Bone marrow (tissue), 2 donors: ENCODE data around the gene MAP2.

ENCODE experiments used
- DNase-seq, 2 donors: peaks; one replicate each; lab custom pipeline; 2025; lab: John Stamatoyannopoulos, UW

Gene MAP2

DNA sequence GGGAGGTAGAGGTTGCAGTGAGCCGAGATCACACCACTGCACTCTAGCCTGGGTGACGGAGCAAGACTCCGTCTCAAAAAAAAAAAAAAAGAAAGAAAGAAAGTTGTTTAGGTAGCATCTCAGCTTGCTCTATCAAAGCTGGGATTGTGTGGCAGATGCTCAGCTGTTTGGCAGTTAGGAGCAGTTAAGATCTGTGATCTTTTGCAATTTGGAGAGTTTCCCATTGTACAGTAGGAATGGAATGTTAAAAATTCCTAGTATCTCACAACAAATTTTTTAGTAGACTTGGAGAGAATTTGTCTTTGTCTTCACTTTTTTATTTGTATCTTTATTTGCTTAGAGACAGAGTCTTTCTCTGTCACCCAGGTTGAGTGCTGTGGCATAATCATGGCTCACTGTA lies 224.9 kb downstream of the MAP2 start:
- no peak for DNase-seq

DNA sequence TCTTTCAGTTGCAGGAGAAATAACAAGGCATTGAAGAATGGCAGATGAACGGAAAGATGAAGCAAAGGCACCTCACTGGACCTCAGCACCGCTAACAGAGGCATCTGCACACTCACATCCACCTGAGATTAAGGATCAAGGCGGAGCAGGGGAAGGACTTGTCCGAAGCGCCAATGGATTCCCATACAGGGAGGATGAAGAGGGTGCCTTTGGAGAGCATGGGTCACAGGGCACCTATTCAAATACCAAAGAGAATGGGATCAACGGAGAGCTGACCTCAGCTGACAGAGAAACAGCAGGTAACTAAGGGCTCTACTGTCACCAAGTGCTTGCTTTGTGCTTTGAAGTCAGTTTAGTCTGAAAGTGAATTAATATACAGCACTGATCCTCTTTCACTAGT lies 229.3 kb downstream of the MAP2 start:
- DNase-seq: no peak

DNA sequence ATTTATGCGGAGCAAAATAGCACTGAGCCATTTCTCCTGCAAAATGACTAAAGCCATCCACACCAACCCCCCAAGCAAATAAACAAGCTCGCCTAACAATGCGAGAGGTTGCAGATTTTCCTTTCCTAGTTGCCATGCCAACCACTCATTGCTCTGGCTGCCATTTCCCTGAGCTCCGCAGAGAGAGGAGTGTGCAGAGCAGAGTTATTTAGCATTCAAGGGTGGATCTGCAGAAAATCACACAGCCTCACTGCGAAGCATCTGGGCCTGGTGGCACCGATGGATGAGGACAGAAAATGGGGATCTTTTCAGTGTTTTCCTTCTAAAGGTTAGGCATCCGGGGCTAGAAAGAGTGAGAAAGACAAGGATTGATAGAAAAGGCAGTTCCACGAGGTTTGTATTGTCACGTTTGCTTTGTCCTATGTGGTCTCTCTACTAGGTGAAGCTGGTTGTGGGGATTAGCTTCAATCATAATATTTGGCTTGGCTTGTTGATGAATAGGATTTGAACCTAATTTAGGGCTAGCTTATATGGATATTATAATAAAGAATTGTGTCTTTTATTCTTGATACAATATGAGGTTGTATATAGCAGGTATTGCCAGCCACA lies 237.5 kb downstream of the MAP2 start:
- no peak for DNase-seq

DNA sequence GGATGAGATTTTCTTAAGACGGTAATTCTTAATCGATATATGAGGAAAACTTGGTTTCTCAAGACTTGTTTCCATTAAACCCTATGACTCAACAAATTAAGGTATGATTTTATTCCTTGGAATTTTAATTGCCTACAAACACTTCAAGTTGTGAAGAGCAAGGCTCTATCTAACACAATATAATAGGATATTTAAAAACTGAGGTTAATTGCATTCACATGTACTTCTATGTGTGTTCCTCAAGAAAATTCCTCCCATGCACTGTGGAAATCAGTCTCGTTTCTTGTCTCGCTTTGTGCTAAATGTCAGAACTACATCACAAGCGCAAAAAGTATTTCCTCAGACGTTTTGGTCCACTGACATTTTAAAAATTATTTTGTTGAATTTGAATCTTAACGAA lies 238.2 kb downstream of the MAP2 start:
- DNase-seq: no peak

DNA sequence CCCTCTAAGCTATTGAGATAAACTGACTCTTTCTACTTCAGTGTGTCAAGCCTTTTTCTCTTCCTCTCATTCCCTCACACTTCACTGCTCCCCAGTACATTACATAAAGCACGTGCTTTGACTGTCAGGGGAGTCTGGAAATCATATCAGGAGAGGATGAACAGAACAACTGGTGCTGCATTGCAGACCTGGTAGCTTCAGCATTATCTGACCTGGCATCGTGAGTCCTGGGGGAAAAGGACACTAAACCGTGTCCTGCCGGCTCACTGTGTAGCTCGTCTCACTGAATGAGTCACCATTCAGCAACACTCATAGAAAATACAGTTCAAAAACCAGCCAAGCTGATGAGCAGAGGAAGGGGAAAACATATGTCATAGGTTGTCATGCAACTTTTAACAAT lies 239.3 kb downstream of the MAP2 start:
- no peak for DNase-seq

DNA sequence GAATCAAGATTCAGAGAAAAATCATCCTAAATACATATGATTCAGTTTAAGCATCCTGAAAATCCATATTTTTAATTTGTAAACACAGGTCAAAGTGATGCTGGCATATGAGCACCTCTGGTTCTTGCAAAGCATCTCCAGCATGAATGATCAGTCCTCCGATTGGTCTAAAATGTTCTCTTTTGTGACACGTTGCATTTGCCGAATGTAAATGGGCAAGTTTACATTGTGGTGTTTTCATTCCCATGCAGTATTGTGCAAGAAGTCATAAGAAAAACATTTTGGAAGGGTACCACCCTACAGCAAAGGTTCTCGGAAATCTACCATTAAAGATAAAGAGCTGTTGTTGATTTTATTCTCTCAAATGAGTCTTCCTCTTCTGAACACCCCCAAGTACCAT lies 239.8 kb downstream of the MAP2 start:
- no peak for DNase-seq

DNA sequence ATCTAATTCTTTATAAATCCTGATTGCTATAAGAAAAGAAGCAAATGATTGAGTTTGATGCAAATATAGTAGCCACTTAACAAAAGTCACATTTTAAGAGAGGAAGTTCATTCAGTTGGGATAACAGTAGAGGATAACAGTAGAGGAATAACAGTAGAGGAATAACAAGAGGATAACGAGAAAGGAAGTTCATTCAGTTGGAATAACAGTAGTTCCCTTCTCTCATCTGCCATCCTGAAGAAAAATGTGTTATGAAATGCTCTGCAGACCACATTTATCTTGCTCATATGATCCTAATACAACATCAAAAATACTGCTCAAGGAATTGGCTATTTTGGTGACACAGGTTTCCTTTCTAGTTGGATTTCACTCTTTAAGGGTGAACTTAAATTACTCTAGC lies 242.4 kb downstream of the MAP2 start:
- no peak for DNase-seq

DNA sequence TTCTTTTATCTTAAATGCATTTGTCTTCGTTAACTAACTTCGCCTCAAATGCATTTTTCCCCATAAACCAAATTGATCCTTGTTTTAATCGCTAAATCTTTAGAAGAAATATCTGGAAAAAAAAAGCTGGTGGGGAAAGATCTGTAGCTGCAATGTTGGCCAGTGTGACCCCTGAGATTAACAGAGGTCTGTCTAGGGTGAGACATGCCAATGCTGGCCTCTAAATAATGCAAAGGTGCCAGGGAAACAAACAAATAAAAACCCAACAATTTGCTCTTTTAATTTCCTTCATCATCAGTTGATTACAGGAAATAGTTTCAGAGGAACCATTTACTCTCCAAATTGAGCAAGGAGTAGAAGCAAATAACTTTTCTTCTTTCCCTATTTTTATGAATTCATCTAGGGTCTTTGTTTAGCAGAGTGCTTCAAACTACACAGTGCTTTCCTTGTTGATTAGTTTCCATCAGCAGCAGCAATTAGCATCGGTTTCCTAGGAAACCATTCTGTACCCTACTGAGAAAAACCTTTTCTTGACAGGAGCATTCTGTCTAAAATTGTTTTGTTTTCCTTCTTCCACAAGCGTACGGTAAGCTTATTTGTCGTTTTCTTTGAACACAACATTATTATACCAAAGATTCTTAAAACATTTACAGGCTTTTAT lies 247.3 kb downstream of the MAP2 start:
- DNase-seq: no peak

DNA sequence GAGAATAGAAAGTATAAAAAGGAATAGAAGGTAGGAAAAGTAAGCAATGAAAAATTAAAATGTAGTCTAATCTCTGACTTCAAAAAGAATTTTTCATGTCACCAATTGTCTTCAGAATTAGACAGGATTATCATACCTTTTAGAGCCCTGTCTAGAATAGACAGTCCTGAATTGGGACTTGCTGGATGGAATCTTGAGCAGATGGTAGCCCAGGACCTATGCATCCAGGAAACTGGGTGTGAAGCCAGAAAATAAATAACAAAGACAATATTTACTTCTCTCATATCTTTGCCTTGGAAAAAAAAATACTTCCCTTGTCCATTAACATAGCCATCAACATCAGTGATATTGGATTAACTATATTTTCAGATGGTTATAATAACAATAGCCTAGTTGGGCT lies 250.0 kb downstream of the MAP2 start:
- DNase-seq: no peak

DNA sequence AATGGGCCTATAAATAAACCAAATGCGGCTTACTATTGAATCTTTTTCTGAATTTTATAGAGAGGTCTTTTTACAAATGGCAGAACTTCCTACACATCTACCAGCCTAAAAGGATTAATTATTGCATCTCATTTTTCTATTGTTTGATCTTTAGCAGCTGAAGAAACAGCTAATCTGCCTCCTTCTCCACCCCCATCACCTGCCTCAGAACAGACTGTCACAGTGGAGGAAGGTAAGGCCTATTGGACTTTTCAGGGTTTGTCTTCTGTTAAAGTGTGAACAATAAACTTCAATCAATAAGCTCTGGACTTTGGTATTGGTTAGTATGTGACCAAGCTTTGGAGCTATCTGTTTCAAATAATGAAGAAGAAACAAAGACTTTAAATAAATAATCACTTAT lies 256.7 kb downstream of the MAP2 start:
- DNase-seq: no peak

DNA sequence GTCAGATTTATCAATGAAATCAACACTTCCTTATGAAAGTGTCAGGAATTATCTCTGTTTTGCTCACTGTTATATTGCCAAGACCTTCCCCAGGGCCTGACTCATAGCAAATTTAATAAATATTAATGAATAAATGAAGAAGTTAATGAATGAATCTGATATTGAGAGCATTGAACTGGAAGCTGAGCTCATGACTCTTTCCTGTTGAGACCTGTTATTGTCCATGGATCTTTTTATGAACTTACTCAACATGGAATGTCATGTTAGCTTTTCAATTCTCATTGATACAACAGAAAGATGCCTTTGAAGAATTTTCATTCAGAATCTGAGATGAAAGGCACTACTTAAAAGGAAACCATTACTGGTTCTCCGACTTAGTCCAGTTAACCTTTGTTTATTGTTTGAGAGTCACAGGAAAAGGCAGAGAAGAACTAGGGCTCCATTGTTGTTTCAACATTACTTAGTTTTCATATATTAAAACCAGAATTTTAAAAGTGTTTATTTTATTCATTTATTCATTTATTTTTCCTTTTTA lies 257.4 kb downstream of the MAP2 start:
- no peak for DNase-seq

DNA sequence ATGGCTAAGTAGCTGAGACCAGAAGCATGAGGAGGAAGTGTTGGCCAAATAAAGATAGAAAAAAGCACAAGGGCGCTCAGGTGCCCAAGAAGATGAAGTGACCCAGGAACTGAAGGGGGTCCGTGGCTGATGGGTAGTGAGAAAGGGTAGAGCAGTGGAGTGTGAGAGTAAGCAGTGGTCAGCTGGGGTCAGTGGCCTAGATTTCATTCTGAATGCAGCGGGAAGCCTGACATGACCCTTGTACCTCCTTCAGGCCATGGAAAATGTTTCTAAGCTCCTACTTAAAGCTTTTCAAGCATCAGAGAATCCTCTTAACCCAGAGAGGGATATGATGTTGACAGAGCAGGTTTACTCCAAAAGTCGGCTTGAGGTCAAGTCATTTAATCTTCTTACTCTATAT lies 258.8 kb downstream of the MAP2 start:
- no peak for DNase-seq

DNA sequence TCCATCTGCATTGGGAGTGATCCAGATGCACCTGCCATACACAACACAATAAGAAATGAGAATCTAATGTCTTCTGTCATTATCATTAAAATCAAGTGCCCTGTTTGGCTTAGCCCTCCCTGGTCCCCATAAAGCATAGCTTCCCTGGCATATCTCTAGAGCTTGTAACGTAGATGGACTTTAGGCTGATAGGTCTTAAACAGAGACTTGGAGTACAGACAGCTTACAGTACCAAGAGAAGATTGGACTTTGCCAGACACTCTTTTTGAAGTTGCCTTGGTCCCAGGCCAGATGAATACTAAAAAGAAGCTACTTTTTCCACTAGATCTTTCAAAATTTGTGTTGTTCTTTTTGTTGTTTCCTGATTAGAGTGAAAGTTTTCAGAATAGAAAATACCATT lies 261.5 kb downstream of the MAP2 start:
- no peak for DNase-seq

DNA sequence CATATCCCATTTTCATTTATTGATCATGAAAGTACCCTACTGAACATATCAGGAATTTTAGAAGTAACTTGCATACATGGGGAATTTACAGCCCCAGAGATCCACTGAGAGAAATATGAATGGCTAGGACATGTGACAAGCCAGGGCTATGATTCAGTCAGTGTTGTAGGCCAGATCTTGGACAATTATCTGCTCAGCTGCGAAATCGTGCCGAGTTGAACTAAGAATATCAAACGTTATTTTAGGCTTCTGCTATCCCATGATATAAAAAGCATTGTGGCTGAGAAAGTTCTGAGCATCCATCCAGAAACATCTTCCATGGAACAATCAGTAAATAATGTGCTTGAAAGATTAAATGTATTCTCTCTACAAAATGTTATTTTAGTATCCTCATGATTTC lies 262.1 kb downstream of the MAP2 start:
- DNase-seq: no peak

DNA sequence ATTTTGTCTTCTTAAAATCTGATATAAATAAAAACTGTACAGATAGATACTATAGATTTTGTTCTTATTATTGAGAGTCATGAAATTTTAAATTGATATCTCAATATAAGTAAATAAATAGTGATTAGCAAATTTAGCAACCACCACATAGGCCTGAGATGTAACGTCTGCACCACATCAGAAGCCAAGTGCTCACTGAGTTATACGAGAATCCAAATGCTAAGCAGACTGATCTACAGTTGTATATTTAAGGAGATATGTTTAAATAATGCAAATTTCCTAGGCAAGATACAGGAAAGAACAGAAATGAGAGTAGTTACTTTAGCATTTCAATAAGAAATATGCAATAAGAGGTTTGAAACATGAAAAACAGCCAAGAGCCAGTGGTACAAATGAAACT lies 262.6 kb downstream of the MAP2 start:
- no peak for DNase-seq

DNA sequence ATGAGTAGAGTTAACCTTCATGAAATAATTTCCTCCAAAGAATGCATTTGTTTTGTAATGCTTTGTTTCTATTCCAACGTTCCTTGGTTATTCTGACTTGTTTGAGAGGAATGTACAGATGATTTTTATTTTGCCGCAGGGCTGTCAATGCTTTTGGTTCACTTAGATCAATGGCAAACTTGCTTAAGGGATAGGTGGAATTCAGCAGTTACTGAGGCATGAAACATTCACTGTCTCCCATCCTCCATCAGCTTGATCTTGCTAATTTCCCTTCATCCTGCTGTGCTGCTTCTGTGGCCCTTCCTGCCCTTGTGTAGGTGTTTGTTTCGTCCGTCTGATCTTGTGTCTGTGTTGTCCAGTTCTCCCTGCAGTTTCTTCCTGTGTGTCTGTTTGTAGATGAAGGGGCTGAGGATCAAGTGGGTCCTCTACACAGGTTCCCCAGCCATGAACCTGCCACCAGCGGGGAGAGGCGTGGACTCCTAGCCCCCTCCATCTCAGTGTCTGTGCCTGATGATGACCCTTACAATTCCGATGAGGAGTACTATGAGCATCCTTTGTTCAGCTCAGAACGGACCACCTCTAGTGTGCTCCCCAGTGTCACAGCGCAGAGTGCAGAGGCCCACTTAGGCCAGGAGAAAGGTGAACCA lies 263.6 kb downstream of the MAP2 start:
- no peak for DNase-seq

DNA sequence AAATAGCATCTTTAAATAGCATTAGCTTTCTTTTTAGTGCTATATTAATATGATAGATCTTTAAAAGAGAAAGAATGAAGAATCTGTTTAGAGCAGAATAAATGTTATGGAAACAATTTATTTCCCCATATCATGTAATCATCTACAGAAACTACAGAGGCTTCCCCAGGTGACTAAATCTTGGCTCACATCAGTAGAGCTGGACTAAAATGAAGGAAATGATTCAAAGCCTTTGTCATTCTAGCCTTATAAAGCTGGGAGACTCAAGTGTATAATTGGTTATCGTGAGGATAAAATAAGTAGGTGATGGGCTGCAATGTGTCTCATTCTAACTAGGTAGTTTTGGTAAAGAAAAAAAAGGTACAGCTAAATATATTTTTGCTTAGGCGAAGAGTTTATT lies 264.5 kb downstream of the MAP2 start:
- DNase-seq: no peak

DNA sequence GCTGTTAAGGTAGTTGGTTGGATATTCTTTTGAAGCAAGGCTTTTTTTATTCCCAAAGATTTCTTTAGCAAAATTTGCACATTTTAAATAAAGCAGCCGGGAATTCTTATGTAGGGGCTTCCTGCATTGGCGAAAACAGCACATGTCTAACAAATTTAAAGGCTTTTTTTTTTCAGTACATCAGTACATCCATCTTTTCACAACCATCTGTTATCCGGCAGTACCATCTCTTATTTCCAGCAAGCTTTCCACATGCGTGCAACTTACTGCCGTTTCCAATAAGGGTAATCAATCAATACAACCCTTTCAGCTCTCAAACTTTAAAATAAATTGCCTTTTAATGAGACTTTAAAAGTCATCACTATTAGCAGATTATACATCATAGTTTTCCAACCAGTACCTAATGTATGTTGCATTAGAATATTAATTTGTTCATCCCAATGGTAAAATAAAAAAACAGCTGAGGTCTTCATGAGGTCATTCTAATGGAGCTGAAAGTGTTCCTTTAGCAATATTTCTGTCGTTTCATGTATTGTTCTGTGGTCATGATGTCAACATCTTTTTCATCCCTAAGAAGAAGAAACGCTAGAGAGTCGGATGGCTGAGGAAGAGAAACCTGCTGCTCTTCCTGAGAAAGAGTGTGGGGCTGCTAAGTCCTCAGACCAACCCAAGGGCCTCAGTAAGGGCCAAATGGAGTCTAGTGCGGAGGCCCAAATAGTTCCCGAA lies 266.3 kb downstream of the MAP2 start:
- DNase-seq: no peak

DNA sequence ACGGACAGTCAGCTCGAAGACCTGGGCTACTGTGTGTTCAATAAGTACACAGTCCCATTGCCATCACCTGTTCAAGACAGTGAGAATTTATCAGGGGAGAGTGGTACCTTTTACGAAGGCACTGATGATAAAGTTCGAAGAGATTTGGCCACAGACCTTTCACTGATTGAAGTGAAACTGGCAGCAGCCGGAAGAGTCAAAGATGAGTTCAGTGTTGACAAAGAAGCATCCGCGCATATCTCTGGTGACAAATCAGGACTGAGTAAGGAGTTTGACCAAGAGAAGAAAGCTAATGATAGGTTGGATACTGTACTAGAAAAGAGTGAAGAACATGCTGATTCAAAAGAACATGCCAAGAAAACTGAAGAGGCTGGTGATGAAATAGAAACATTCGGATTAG lies 270.9 kb downstream of the MAP2 start:
- no peak for DNase-seq

DNA sequence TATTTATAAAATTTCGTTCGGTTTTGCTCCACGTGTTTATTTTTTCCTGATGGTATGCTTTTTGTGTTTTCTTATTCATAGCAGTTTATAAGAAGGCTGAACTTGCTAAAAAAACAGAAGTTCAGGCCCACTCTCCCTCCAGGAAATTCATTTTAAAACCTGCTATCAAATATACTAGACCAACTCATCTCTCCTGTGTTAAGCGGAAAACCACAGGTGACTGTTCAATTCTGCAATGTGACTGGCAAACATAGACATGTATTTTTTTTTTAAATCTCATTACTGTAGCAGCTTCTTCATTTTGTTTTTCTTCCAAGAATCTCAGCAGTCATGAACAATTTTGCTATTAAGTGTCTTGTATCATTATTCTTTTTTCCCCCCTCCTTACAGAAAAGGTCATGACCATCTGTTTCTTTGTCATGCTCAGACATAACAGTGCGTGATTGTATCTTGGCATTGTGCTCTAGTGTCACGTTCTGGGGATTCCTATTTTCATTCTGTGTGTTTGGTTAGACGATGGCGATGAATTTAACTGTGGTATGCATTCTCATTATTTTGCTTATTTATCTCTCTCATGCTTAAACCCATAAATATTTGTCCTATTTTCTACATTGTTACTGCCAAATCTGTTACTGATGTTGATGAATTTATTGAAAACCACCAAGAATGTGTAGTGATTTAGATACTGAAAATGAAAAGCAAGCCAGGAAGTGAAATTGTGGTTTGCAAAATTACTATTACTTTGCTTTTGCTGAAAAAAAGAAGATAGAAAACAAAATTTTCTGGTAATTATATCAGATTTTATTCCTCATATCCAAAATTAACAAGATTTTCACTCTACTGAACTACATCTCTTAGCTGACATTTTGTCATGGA lies 273.2 kb downstream of the MAP2 start:
- no peak for DNase-seq

DNA sequence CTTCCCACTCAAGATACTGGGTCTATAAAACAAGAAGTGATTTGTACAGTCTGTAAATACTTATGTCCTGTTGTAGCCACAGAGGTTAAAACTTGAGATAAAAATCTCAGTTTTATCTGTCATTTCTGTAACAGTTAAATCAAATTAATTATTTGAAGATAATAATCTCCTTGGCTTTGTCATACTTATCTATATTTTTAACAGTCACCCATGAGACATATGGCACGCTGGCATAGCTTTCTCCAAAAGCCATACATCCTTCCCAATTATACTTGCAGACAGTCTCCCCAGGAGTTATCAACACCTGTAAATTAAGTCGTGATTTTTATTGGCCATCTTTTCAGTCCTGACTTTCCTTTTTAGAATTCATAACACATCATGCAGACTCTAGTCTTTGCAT lies 278.9 kb downstream of the MAP2 start:
- no peak for DNase-seq

DNA sequence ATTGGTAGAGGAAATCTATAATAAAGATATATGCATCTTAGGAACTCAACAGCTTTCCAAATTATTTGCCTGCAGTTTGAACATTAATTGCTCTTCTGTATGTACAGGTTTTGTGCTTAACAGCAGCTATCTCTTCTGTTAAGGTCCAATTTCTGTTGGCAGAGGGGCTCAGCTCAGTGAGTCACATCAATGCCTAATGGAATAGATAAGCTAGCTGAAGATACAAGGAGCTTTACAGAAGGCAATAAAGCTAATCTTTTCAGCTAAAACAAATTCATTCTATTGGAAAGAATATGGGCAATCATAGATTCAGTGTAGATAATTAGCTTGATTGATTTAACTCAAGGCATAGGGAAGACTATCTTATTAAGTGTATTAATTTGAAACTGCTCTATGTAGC lies 289.4 kb downstream of the MAP2 start:
- DNase-seq: no peak
